Astrocyte (in vitro differentiated cells and primary cell): Measurements from ENCODE around the gene MMP14. TPM values are rescaled to one million over a fixed set of nuclear protein-coding genes. Genes with fewer than 3 reads are reported as not detected.

Source experiments
- DNase-seq: peaks from one replicate; pipeline ENCODE4 v3.0.0-alpha.2; 2010; ENCODE audit warnings: low read depth
- FAIRE-seq: peaks from 2 replicates; lab custom pipeline; 2011; peaks lifted over from hg19 to GRCh38; lab: Jason Lieb, UNC
- H2AFZ ChIP-seq: 2 replicates; pipeline ENCODE4 v1.6.0; 2012; ENCODE audit warnings: low read depth, low read length, inconsistent platforms
- H3K27ac ChIP-seq: 2 replicates; pipeline ENCODE4 v1.5.1; 2011; ENCODE audit warnings: low read depth, low read length, inconsistent platforms
- H3K27me3 ChIP-seq: 2 replicates; pipeline ENCODE4 v1.6.0; 2011; ENCODE audit warnings: low read length, inconsistent platforms; ENCODE audit not compliant: insufficient read depth
- H3K36me3 ChIP-seq: 2 replicates; pipeline ENCODE4 v1.5.1; 2011; ENCODE audit warnings: low read length, inconsistent platforms; ENCODE audit not compliant: insufficient read depth
- H3K4me1 ChIP-seq: 2 replicates; pipeline ENCODE4 v1.5.1; 2011; ENCODE audit warnings: low read length, inconsistent platforms; ENCODE audit not compliant: insufficient read depth
- H3K4me2 ChIP-seq: 2 replicates; pipeline ENCODE4 v1.6.0; 2012; ENCODE audit warnings: low read length, inconsistent platforms
- H3K4me3 ChIP-seq: 2 replicates; pipeline ENCODE4 v1.5.1; 2011; ENCODE audit warnings: low read depth, mild to moderate bottlenecking, low read length, inconsistent platforms; ENCODE audit not compliant: insufficient read depth
- H3K79me2 ChIP-seq: 2 replicates; pipeline ENCODE4 v1.6.0; 2012; ENCODE audit warnings: mild to moderate bottlenecking, low read length, inconsistent platforms; ENCODE audit not compliant: insufficient read depth
- H3K9ac ChIP-seq: 2 replicates; pipeline ENCODE4 v1.6.0; 2012; ENCODE audit warnings: mild to moderate bottlenecking, low read length, inconsistent platforms
- H3K9me3 ChIP-seq: 2 replicates; pipeline ENCODE4 v1.5.1; 2012; ENCODE audit warnings: low read depth, mild to moderate bottlenecking, low read length, inconsistent platforms; ENCODE audit not compliant: insufficient read depth
- H4K20me1 ChIP-seq: 2 replicates; pipeline ENCODE4 v1.6.0; 2012; ENCODE audit warnings: low read length, inconsistent platforms; ENCODE audit not compliant: insufficient read depth
- H3K27ac Mint-ChIP-seq: one replicate; pipeline ENCODE4 v1.8.0; 2021; ENCODE audit warnings: mild to moderate bottlenecking, mixed read lengths; ENCODE audit not compliant: unreplicated experiment
- H3K27me3 Mint-ChIP-seq: one replicate; pipeline ENCODE4 v1.8.0; 2021; ENCODE audit warnings: low read depth, mixed read lengths; ENCODE audit not compliant: unreplicated experiment
- H3K36me3 Mint-ChIP-seq: one replicate; pipeline ENCODE4 v1.8.0; 2021; ENCODE audit warnings: low read depth, mixed read lengths; ENCODE audit not compliant: unreplicated experiment
- H3K4me1 Mint-ChIP-seq: one replicate; pipeline ENCODE4 v1.8.0; 2021; ENCODE audit warnings: low read depth, mixed read lengths; ENCODE audit not compliant: unreplicated experiment
- H3K4me3 Mint-ChIP-seq: one replicate; pipeline ENCODE4 v1.8.0; 2021; ENCODE audit warnings: mild to moderate bottlenecking, moderate library complexity, mixed read lengths; ENCODE audit not compliant: unreplicated experiment
- H3K9me3 Mint-ChIP-seq: one replicate; pipeline ENCODE4 v1.8.0; 2021; ENCODE audit warnings: mild to moderate bottlenecking, mixed read lengths; ENCODE audit not compliant: unreplicated experiment
- CTCF ChIP-seq: IDR thresholded peaks from 2 replicates; pipeline ENCODE4 v1.5.1; 2011; ENCODE audit warnings: low read depth, mild to moderate bottlenecking, inconsistent platforms, low read length, moderate library complexity; ENCODE audit not compliant: insufficient read depth
- EZH2 ChIP-seq: IDR thresholded peaks from 2 replicates; pipeline ENCODE4 v1.6.1; 2012; ENCODE audit warnings: mild to moderate bottlenecking, low read length, inconsistent platforms; ENCODE audit not compliant: insufficient read depth
- total RNA-seq: library from RNA; stranded (reverse); gene quantifications from 2 replicates; pipeline ENCODE4 v1.2.1, GENCODE V29; 2021

The MMP14 gene
- total RNA-seq, 1 donor from 2014 or later: 911 TPM

GRCh38 chr14:22884076-22884737 is 47.8 kb downstream of the MMP14 start:
- peaks cover 3% of the 10 kb centered on the region for H3K36me3 ChIP-seq
- no peak overlapping the region for H3K4me3 Mint-ChIP-seq
- no peak overlapping the region for H3K4me2 ChIP-seq
- no peak overlapping the region for H3K9ac ChIP-seq
- H3K4me1 Mint-ChIP-seq: peaks cover 21% of the 10 kb centered on the region
- FAIRE-seq: no peak
- no peak overlapping the region for H3K27ac Mint-ChIP-seq
- H3K9me3 Mint-ChIP-seq: no peaks in the 10 kb centered on the region
- no peak overlapping the region for H2AFZ ChIP-seq
- peaks cover 3% of the 10 kb centered on the region for H3K36me3 Mint-ChIP-seq
- no peaks in the 10 kb centered on the region for H4K20me1 ChIP-seq
- no peaks in the 10 kb centered on the region for H3K79me2 ChIP-seq
- H3K9me3 ChIP-seq: no peaks in the 10 kb centered on the region
- no peak overlapping the region for H3K27ac ChIP-seq
- peaks cover 5% of the 10 kb centered on the region for H3K27me3 Mint-ChIP-seq
- no peak for TF ChIP-seq CTCF
- TF ChIP-seq EZH2: no peak
- no peak overlapping the region for H3K4me3 ChIP-seq
- peaks cover 22% of the 10 kb centered on the region for H3K4me1 ChIP-seq
- no peak for DNase-seq
- no peaks in the 10 kb centered on the region for H3K27me3 ChIP-seq

GRCh38 chr14:22884738-22885523 is 48.5 kb downstream of the MMP14 start:
- Histone ChIP-seq H3K4me1 (peaks cover 22% of the 10 kb centered on the region), H3K36me3 (no peaks in the 10 kb centered on the region)

More at GRCh38 chr14:22884738-22885523, 48.5 kb downstream of the MMP14 start:
- Mint-ChIP-seq H3K9me3 (no peaks in the 10 kb centered on the region), H3K27me3 (peaks cover 5% of the 10 kb centered on the region), H3K4me1 (peaks cover 21% of the 10 kb centered on the region), H3K27ac (no peak overlapping the region), H3K4me3 (peak overlapping the region; percentile 45), H3K36me3 (no peaks in the 10 kb centered on the region)
- DNase-seq (no peak), FAIRE-seq (no peak)
- H4K20me1 ChIP-seq: no peaks in the 10 kb centered on the region
- H3K4me3 ChIP-seq: no peak overlapping the region
- no peak overlapping the region for H3K4me2 ChIP-seq
- no peak for TF ChIP-seq CTCF
- TF ChIP-seq EZH2: no peak
- no peak overlapping the region for H2AFZ ChIP-seq
- H3K79me2 ChIP-seq: no peaks in the 10 kb centered on the region
- H3K27ac ChIP-seq: no peak overlapping the region
- H3K9me3 ChIP-seq: no peaks in the 10 kb centered on the region
- H3K27me3 ChIP-seq: no peaks in the 10 kb centered on the region
- H3K9ac ChIP-seq: no peak overlapping the region
